ENCODE measurements around the gene IGSF5. TPM values are rescaled to one million over a fixed set of nuclear protein-coding genes. Genes with fewer than 3 reads are reported as not detected.

IGSF5 gene
- total RNA-seq, 1 experiment from 2014 or later: not detected

GRCh38 chr21:39703578-39703977 lies 41.4 kb upstream of the IGSF5 start:
- Histone ChIP-seq H3K36me3 (ENCODE audit: low read depth) (no peaks in the 10 kb centered on the region), H3K9me3 (ENCODE audit: insufficient read depth, low read depth) (no peaks in the 10 kb centered on the region), H3K27me3 (ENCODE audit: insufficient read depth, low read depth) (peaks cover 7% of the 10 kb centered on the region), H3K9me2 (ENCODE audit: insufficient read depth) (no peaks in the 10 kb centered on the region), H3K27ac (no peak overlapping the region), H3K4me2 (no peak overlapping the region), H4K20me1 (ENCODE audit: insufficient read depth) (no peaks in the 10 kb centered on the region), H3K79me2 (ENCODE audit: low read depth) (no peaks in the 10 kb centered on the region), H3F3A (ENCODE audit: insufficient read depth, low read depth) (no peaks in the 10 kb centered on the region), H2AFZ (no peak overlapping the region), H3K4me3 (no peak overlapping the region), H3K4me1 (replicated peaks; ENCODE audit: insufficient read depth) (no peaks in the 10 kb centered on the region)
- TF ChIP-seq EZH2 (IDR thresholded peaks at IDR 0.05; ENCODE audit: low read depth) (no peak), CTCF (conservative IDR thresholded peaks at IDR 0.05) (no peak)
- ChIA-PET CTCF (no interaction called here), POLR2A (ENCODE audit: unreplicated experiment) (no interaction called here)
- DNase-seq: no peak
- intact Hi-C loops (cut with micrococcal nuclease; ENCODE audit: unreplicated experiment): no loop called here
- BruUV-seq (replicated peaks): no TSS peak

- no TSS peak for BruUV-seq (replicated peaks)
- Histone ChIP-seq H3F3A (ENCODE audit: insufficient read depth, low read depth) (no peaks in the 10 kb centered on the region), H3K9me2 (ENCODE audit: insufficient read depth) (no peaks in the 10 kb centered on the region), H2AFZ (no peak overlapping the region), H3K4me1 (replicated peaks; ENCODE audit: insufficient read depth) (no peaks in the 10 kb centered on the region), H3K36me3 (ENCODE audit: low read depth) (no peaks in the 10 kb centered on the region), H3K4me3 (no peak overlapping the region), H3K9me3 (ENCODE audit: insufficient read depth, low read depth) (no peaks in the 10 kb centered on the region), H3K79me2 (ENCODE audit: low read depth) (no peaks in the 10 kb centered on the region), H3K4me2 (no peak overlapping the region), H4K20me1 (ENCODE audit: insufficient read depth) (no peaks in the 10 kb centered on the region), H3K27ac (no peak overlapping the region), H3K27me3 (ENCODE audit: insufficient read depth, low read depth) (peaks cover 11% of the 10 kb centered on the region)
- no peak for DNase-seq
- CTCF ChIA-PET: no interaction called here
- intact Hi-C loops (cut with micrococcal nuclease; ENCODE audit: unreplicated experiment): no loop called here
- no peak for TF ChIP-seq EZH2 (IDR thresholded peaks at IDR 0.05; ENCODE audit: low read depth)
- no peak for TF ChIP-seq CTCF (conservative IDR thresholded peaks at IDR 0.05)
- POLR2A ChIA-PET (ENCODE audit: unreplicated experiment): interaction anchor here (0.6 kb wide), 1 partner anchor 1444 kb away, joined by 3 read pairs; no protein-coding TSS in a partner anchor
These were observed 39.1 kb upstream of the IGSF5 start for GRCh38 chr21:39705849-39706248.

GRCh38 chr21:39707316-39707715 lies 37.7 kb upstream of the IGSF5 start:
- ChIA-PET CTCF (no interaction called here), POLR2A (ENCODE audit: unreplicated experiment) (no interaction called here)
- Histone ChIP-seq H3K4me2 (no peak overlapping the region), H3K9me2 (ENCODE audit: insufficient read depth) (no peaks in the 10 kb centered on the region), H4K20me1 (ENCODE audit: insufficient read depth) (no peaks in the 10 kb centered on the region), H3K9me3 (ENCODE audit: insufficient read depth, low read depth) (no peaks in the 10 kb centered on the region), H2AFZ (no peak overlapping the region), H3K27ac (no peak overlapping the region), H3K79me2 (ENCODE audit: low read depth) (no peaks in the 10 kb centered on the region), H3K36me3 (ENCODE audit: low read depth) (no peaks in the 10 kb centered on the region), H3K4me1 (replicated peaks; ENCODE audit: insufficient read depth) (no peaks in the 10 kb centered on the region), H3K27me3 (ENCODE audit: insufficient read depth, low read depth) (peaks cover 18% of the 10 kb centered on the region), H3K4me3 (no peak overlapping the region), H3F3A (ENCODE audit: insufficient read depth, low read depth) (no peaks in the 10 kb centered on the region)
- no TSS peak for BruUV-seq (replicated peaks)
- TF ChIP-seq CTCF (conservative IDR thresholded peaks at IDR 0.05): no peak
- TF ChIP-seq EZH2 (IDR thresholded peaks at IDR 0.05; ENCODE audit: low read depth): no peak
- DNase-seq: no peak
- intact Hi-C loops (cut with micrococcal nuclease; ENCODE audit: unreplicated experiment): no loop called here
